Fibroblast of lung (primary cell): ENCODE results near the gene MADCAM1. TPM values are rescaled to one million over a fixed set of nuclear protein-coding genes. Genes with fewer than 3 reads are reported as not detected.

Source experiments
- DNase-seq, 2 donors: peaks; one replicate each; pipeline versions ENCODE4 v3.0.0 to v3.0.0-alpha.2; 2010; ENCODE audit warnings: low read depth in 2 of 2
- H2AFZ ChIP-seq: 2 replicates; pipeline ENCODE4 v1.5.1; 2012; ENCODE audit warnings: low read length, control low read depth, inconsistent platforms
- H3K27ac ChIP-seq: 2 replicates; pipeline ENCODE4 v1.5.1; 2011; ENCODE audit warnings: low read length, control low read depth; ENCODE audit not compliant: insufficient read depth
- H3K27me3 ChIP-seq: 2 replicates; pipeline ENCODE4 v1.5.1; 2011; ENCODE audit warnings: mild to moderate bottlenecking, low read length; ENCODE audit not compliant: control insufficient read depth, insufficient read depth
- H3K36me3 ChIP-seq: 2 replicates; pipeline ENCODE4 v1.5.1; 2011; ENCODE audit warnings: low read length; ENCODE audit not compliant: control insufficient read depth, insufficient read depth
- H3K4me1 ChIP-seq: 2 replicates; pipeline ENCODE4 v1.5.1; 2011; ENCODE audit warnings: low read length; ENCODE audit not compliant: control insufficient read depth, insufficient read depth; ENCODE audit errors: extremely low read depth
- H3K4me2 ChIP-seq: 2 replicates; pipeline ENCODE4 v1.5.1; 2011; ENCODE audit warnings: low read length, control low read depth; ENCODE audit not compliant: insufficient read depth; ENCODE audit errors: extremely low read depth
- H3K4me3 ChIP-seq, 4 experiments: fragments of 200-600 bp in 1 of 4; sonication (generic) in 1 of 4; replicated peaks in 1 of 4; 2 replicates each; pipeline ENCODE4 v1.5.1; 2011 to 2016; ENCODE audit warnings: low read length in 4 of 4, low read depth in 3 of 4, mild to moderate bottlenecking in 3 of 4, control low read depth in 2 of 4, inconsistent platforms in 1 of 4, mixed read lengths in 1 of 4; ENCODE audit not compliant: insufficient read depth in 1 of 4; ENCODE audit errors: control extremely low read depth in 1 of 4
- H3K79me2 ChIP-seq: 2 replicates; pipeline ENCODE4 v1.5.1; 2012; ENCODE audit warnings: mild to moderate bottlenecking, low read length, inconsistent platforms; ENCODE audit not compliant: control insufficient read depth, insufficient read depth
- H3K9ac ChIP-seq: 2 replicates; pipeline ENCODE4 v1.5.1; 2011; ENCODE audit warnings: mild to moderate bottlenecking, low read length, control low read depth; ENCODE audit not compliant: insufficient read depth
- H3K9me3 ChIP-seq: 2 replicates; pipeline ENCODE4 v1.5.1; 2012; ENCODE audit warnings: low read depth, low read length; ENCODE audit not compliant: control insufficient read depth, insufficient read depth
- H4K20me1 ChIP-seq: 2 replicates; pipeline ENCODE4 v1.5.1; 2011; ENCODE audit warnings: low read length; ENCODE audit not compliant: control insufficient read depth, insufficient read depth; ENCODE audit errors: extremely low read depth
- EZH2 ChIP-seq: IDR thresholded peaks from 2 replicates; pipeline ENCODE4 v1.5.1; 2012; ENCODE audit warnings: low read length, control low read depth, mild to moderate bottlenecking; ENCODE audit errors: missing control alignments
- polyA plus RNA-seq, 2 donors: library from polyadenylated mRNA; depleted of rRNA in 1 of 2; stranded (reverse) in 1 of 2; unstranded in 1 of 2; fragments of >200 nt; gene quantifications; 2 replicates each; pipeline ENCODE4 v1.2.1, GENCODE V29; 2011 to 2012; ENCODE audit warnings: missing spikeins in 1 of 2
- total RNA-seq: library from RNA; depleted of rRNA; stranded (reverse); fragments of >200 nt; gene quantifications from 2 replicates; pipeline ENCODE4 v1.2.1, GENCODE V29; 2014
- TF ChIP-seq, protein P1 (sequence below), 2 donors: IDR thresholded peaks in 1 of 2; conservative IDR thresholded peaks in 1 of 2; 1 replicate in 1 of 2; 2 replicates in 1 of 2; pipeline ENCODE4 v1.5.1; 2011 to 2012; ENCODE audit warnings: low read length in 2 of 2, control low read depth in 1 of 2, inconsistent platforms in 1 of 2, low read depth in 1 of 2, mild to moderate bottlenecking in 1 of 2

The MADCAM1 gene
- total and polyA plus RNA-seq, 2 donors (not counting 1 experiment from before 2014, with no cell fraction given) = 0.17 TPM; not detected in 1

DNA sequence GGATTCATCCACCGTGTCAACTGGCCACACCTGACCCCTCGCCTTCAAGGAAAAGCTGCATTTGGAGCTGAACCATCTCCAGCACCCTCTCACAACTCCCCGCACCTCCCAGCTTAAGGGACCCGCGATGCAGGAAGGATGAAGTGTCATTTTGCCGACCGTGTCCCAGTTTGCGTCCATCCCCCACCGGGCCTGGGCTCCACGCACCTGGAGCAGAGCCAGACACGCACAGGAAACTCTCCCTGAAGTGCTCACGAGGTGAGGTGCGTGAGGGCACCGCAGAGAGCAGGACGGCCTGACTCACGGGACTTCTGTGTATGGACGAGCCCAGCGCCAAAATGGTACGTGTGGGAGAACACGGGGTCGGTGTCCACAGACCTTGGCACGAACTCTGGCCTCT is 42.7 kb upstream of the MADCAM1 start:
- no peak overlapping the region for H3K4me3 ChIP-seq
- H4K20me1 ChIP-seq = no peaks in the 10 kb centered on the region
- no peak for DNase-seq
- TF ChIP-seq EZH2 = no peak
- TF ChIP-seq, protein P1, sequence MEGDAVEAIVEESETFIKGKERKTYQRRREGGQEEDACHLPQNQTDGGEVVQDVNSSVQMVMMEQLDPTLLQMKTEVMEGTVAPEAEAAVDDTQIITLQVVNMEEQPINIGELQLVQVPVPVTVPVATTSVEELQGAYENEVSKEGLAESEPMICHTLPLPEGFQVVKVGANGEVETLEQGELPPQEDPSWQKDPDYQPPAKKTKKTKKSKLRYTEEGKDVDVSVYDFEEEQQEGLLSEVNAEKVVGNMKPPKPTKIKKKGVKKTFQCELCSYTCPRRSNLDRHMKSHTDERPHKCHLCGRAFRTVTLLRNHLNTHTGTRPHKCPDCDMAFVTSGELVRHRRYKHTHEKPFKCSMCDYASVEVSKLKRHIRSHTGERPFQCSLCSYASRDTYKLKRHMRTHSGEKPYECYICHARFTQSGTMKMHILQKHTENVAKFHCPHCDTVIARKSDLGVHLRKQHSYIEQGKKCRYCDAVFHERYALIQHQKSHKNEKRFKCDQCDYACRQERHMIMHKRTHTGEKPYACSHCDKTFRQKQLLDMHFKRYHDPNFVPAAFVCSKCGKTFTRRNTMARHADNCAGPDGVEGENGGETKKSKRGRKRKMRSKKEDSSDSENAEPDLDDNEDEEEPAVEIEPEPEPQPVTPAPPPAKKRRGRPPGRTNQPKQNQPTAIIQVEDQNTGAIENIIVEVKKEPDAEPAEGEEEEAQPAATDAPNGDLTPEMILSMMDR (conservative IDR thresholded peaks at IDR 0.05 in 1 of 2, IDR thresholded peaks at IDR 0.05 in 1 of 2; ENCODE audit: low read depth in 1 of 2, low read length in 2 of 2) = no peak
- no peaks in the 10 kb centered on the region for H3K9me3 ChIP-seq
- no peak overlapping the region for H3K9ac ChIP-seq
- H3K27ac ChIP-seq = no peak overlapping the region
- H3K79me2 ChIP-seq = no peaks in the 10 kb centered on the region
- no peaks in the 10 kb centered on the region for H3K36me3 ChIP-seq
- no peaks in the 10 kb centered on the region for H3K4me1 ChIP-seq
- no peak overlapping the region for H3K4me2 ChIP-seq
- no peaks in the 10 kb centered on the region for H3K27me3 ChIP-seq
- H2AFZ ChIP-seq = no peak overlapping the region

DNA sequence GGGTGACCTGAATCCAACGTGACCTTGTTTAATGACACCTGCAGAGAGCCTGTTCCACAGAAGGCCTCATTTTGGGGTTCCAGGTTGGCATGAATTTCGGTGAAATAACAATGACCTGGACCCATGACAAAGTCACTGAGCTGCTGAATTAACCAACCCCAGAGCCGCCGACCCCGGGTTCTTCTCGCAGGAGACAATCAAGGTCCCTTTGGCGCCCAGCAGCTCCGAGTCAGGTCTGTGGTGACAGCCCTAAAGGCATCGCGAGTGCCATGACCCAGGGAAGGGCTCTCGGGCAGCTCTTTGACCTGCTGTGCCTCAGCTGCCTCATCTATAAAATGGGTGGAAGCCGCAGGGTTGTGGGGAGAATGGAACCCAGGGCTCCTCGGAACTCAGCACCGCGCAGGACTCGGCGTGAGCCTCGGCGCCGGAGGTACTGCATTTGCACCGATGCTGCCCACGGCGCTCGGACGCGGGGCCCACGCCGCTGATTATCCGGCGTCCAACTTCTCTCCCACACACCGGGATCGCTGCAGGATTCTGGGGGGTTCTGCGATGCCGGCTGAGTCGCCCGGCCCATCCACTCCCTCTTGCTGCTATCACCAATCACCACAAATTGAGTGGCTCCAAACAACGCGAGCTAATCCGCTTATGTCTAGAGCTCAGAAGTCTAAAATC is 41.1 kb upstream of the MADCAM1 start:
- Histone ChIP-seq H3K27me3 (peaks cover 2% of the 10 kb centered on the region), H3K4me1 (no peaks in the 10 kb centered on the region), H3K9me3 (no peaks in the 10 kb centered on the region), H4K20me1 (no peaks in the 10 kb centered on the region), H3K9ac (no peak overlapping the region), H2AFZ (no peak overlapping the region), H3K4me3 (no peak overlapping the region), H3K4me2 (no peak overlapping the region), H3K36me3 (no peaks in the 10 kb centered on the region), H3K79me2 (no peaks in the 10 kb centered on the region), H3K27ac (no peak overlapping the region)
- TF ChIP-seq, protein P1 (conservative IDR thresholded peaks at IDR 0.05 in 1 of 2, IDR thresholded peaks at IDR 0.05 in 1 of 2; ENCODE audit: low read depth in 1 of 2, low read length in 2 of 2) = no peak
- TF ChIP-seq EZH2 = no peak
- no peak for DNase-seq

DNA sequence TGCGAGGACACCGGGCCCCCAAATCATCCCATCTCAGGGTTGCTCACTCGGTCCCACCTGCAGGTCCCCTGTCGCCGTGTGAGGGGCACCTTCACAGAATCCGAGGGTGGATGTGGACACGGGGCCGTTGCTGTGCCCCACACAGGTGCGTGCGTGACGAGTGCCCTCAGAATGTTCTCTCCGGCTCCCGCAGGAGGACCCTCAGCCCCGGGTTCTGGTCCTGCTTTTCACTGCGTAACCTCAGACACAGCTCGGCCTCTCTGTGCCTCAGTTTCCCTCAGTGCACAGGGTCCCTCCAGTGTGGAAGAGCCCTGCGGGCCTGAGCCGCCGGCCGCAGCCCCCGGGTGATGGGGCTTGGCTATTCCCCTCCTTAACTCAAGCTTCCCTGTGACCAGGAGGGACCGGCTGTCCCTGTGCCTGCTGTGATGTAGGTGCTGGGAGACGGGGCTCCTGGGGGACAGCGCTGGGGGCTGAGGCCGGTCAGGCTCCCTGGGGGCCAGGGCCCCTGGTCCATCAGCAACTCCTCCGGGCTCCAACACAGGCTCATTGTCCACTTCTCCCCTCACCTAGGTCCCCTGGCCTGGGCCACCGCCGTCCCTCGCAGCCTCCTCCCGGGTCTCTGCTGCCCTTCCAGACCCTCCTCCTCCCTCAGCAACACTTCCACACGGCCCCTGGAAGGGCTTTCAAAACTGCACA is 40.3 kb upstream of the MADCAM1 start:
- H3K9ac ChIP-seq = no peak overlapping the region
- no peak for TF ChIP-seq EZH2
- TF ChIP-seq, protein P1 (conservative IDR thresholded peaks at IDR 0.05 in 1 of 2, IDR thresholded peaks at IDR 0.05 in 1 of 2; ENCODE audit: low read depth in 1 of 2, low read length in 2 of 2) = no peak
- no peaks in the 10 kb centered on the region for H4K20me1 ChIP-seq
- no peaks in the 10 kb centered on the region for H3K9me3 ChIP-seq
- no peak overlapping the region for H3K4me3 ChIP-seq
- no peak overlapping the region for H2AFZ ChIP-seq
- H3K79me2 ChIP-seq = no peaks in the 10 kb centered on the region
- H3K27me3 ChIP-seq = peaks cover 2% of the 10 kb centered on the region
- H3K27ac ChIP-seq = no peak overlapping the region
- no peak for DNase-seq
- no peak overlapping the region for H3K4me2 ChIP-seq
- H3K4me1 ChIP-seq = no peaks in the 10 kb centered on the region
- H3K36me3 ChIP-seq = no peaks in the 10 kb centered on the region
